ENCODE results near the gene OSBP.

The OSBP gene

GRCh38 chr11:59601788-59602187 lies 13.8 kb downstream of the OSBP start:
- no peak for DNase-seq

- no peak for DNase-seq
Observed at GRCh38 chr11:59600636-59601035, 14.9 kb downstream of the OSBP start.

GRCh38 chr11:59600234-59600633 lies 15.3 kb downstream of the OSBP start:
- DNase-seq, result no peak

GRCh38 chr11:59598961-59599360 lies 16.6 kb downstream of the OSBP start:
- no peak for DNase-seq

GRCh38 chr11:59584294-59584693 lies 31.3 kb downstream of the OSBP start:
- no peak for DNase-seq

- no peak for DNase-seq
Observed at GRCh38 chr11:59582006-59582405, 33.6 kb downstream of the OSBP start.

- no peak for DNase-seq
Observed at GRCh38 chr11:59578369-59578768, 37.2 kb downstream of the OSBP start.

- DNase-seq, result no peak
Observed at GRCh38 chr11:59575505-59575904, 40.1 kb downstream of the OSBP start.

- no peak for DNase-seq
Observed at GRCh38 chr11:59574932-59575502, 40.6 kb downstream of the OSBP start.

- DNase-seq, result no peak
Observed at GRCh38 chr11:59574467-59574866, 41.1 kb downstream of the OSBP start.

GRCh38 chr11:59573216-59573615 lies 42.4 kb downstream of the OSBP start:
- DNase-seq, result no peak

- DNase-seq, result no peak
Observed at GRCh38 chr11:59572091-59572490, 43.5 kb downstream of the OSBP start.

- no peak for DNase-seq
Observed at GRCh38 chr11:59562292-59562691, 53.3 kb downstream of the OSBP start.

- DNase-seq, result peak; percentile 42
Observed at GRCh38 chr11:59560702-59561473, 54.7 kb downstream of the OSBP start.

- DNase-seq, result peak; percentile 38
Observed at GRCh38 chr11:59560290-59560701, 55.3 kb downstream of the OSBP start.

GRCh38 chr11:59559886-59560285 lies 55.7 kb downstream of the OSBP start:
- DNase-seq, result no peak

GRCh38 chr11:59558270-59558643 lies 57.3 kb downstream of the OSBP start:
- no peak for DNase-seq

- DNase-seq, result no peak
Observed at GRCh38 chr11:59556917-59557348, 58.6 kb downstream of the OSBP start.

- DNase-seq, result no peak
Observed at GRCh38 chr11:59556115-59556916, 59.3 kb downstream of the OSBP start.

- no peak for DNase-seq
Observed at GRCh38 chr11:59555601-59556114, 59.9 kb downstream of the OSBP start.

- no peak for DNase-seq
Observed at GRCh38 chr11:59553323-59553722, 62.3 kb downstream of the OSBP start.

GRCh38 chr11:59552844-59553243 lies 62.7 kb downstream of the OSBP start:
- no peak for DNase-seq

- no peak for DNase-seq
Observed at GRCh38 chr11:59551659-59552521, 63.7 kb downstream of the OSBP start.

All from NCI-H1048 (cell line).